ENCODE measurements around the gene TM9SF3. TPM values are rescaled to one million over a fixed set of nuclear protein-coding genes. Genes with fewer than 3 reads are reported as not detected.

The TM9SF3 gene
- total RNA-seq, 1 experiment from 2014 or later, result 79.3 TPM

DNA sequence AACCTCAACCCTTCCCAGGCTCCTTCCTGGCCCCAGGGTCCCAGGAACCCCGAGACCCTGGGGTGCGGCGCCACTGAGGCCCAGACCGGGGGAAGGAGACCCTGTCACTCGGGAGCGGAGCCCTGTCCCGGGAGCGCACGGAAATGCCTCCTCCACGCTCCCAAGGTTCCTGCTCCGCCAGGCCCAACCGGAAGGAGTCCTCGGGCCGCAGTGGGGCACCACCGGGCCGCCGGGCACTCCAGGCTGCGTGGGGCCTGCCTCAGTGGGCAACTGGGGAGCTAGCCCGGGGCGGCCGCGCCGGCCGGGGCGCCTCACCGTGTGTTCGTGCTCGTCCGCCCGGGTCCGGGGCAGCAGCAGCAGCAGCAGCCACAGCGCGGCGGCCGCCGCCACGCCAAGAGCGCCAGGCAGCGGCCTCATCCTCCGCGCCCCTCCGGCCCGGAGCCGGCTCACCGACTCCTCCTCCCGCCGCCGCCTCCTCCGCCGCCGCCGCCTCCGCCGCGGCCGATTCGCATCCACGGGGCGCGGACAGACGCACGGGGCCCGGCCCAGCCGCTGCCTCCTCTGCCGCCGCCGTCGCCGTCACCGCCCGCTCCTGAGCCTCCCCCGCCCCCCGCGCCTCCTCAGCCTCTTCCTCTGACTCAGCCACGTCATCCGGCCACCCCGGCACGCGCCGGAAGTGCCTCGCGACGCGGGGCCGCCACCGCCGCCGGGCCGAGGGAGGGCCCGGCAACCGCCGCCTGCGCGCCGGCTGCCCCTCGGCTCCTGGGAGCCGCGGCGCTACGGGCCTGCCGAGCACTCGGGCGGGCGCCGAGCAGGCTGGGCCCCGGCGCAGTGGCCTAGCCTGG lies at the start of gene TM9SF3 (continued):
- peak; percentile 2; the same call in 1 of the 2 replicates for TF ChIP-seq MAX (IDR thresholded peaks at IDR 0.05)
- TF ChIP-seq YY1 (IDR thresholded peaks at IDR 0.05; ENCODE audit: extremely low read depth, insufficient replicate concordance, low read depth, low read length), result peak; percentile 27
- no peak for TF ChIP-seq EZH2 (IDR thresholded peaks at IDR 0.05)
- peak; percentile 27 for TF ChIP-seq TCF7L2 (IDR thresholded peaks at IDR 0.05; ENCODE audit: borderline replicate concordance, extremely low read depth, insufficient read depth, insufficient read length)

GRCh38 chr10:96636551-96636950 lies 49.7 kb upstream of the TM9SF3 start:
- no peak overlapping the region for H3K4me3 ChIP-seq (replicated peaks in 1 of 2; ENCODE audit: low read depth in 1 of 2, low read length in 2 of 2)
- H3K9me3 ChIP-seq (ENCODE audit: control insufficient read depth in 1 of 2, insufficient read depth in 1 of 2, low read depth in 1 of 2, low read length in 2 of 2), result no peaks in the 10 kb centered on the region
- ChIA-PET CTCF (interaction anchor here (0.6 kb wide), 1 partner anchor 146 kb away, joined by 3 read pairs; no protein-coding TSS in a partner anchor), RAD21 (ENCODE audit: low non-redundant PET in 1 of 2, low total read pairs in 2 of 2, uncharacterized antibody in 2 of 2, unreplicated experiment in 2 of 2) (no interaction called here), POLR2A (no interaction called here)
- no peak overlapping the region for H2AFZ ChIP-seq (ENCODE audit: low read depth, low read length, poor library complexity, severe bottlenecking)
- no peak for DNase-seq (ENCODE audit: low read depth, low spot score)
- no peaks in the 10 kb centered on the region for H4K20me1 ChIP-seq (ENCODE audit: insufficient read depth)
- H3K4me1 ChIP-seq (ENCODE audit: control insufficient read depth in 1 of 2, insufficient read depth in 2 of 2, low read length in 2 of 2), result peaks cover 3 to 11% of the 10 kb centered on the region in 2 experiments; a peak in 3 of 4 replicates
- H3K79me2 ChIP-seq (ENCODE audit: insufficient read depth, low read length), result no peaks in the 10 kb centered on the region
- BruUV-seq (replicated peaks), result no TSS peak
- H3K4me2 ChIP-seq (ENCODE audit: low read length), result no peak overlapping the region
- H3K27me3 ChIP-seq (ENCODE audit: insufficient read depth, low read length), result no peaks in the 10 kb centered on the region
- ATAC-seq, result no peak
- H3K27ac ChIP-seq (ENCODE audit: low read depth, low read length), result no peak overlapping the region
- no peaks in the 10 kb centered on the region for H3K36me3 ChIP-seq (ENCODE audit: control insufficient read depth in 1 of 2, insufficient read depth in 2 of 2, low read length in 2 of 2)
- no peak for TF ChIP-seq EZH2 (IDR thresholded peaks at IDR 0.05)
- TF ChIP-seq JUND (IDR thresholded peaks at IDR 0.05), result no peak
- no peak for TF ChIP-seq SIN3A (IDR thresholded peaks at IDR 0.05; ENCODE audit: low read depth)
- no peak for TF ChIP-seq ELF1 (IDR thresholded peaks at IDR 0.05; ENCODE audit: borderline replicate concordance, low read depth)
- TF ChIP-seq SRF (IDR thresholded peaks at IDR 0.05; ENCODE audit: low read depth), result no peak
- TF ChIP-seq, protein P1, sequence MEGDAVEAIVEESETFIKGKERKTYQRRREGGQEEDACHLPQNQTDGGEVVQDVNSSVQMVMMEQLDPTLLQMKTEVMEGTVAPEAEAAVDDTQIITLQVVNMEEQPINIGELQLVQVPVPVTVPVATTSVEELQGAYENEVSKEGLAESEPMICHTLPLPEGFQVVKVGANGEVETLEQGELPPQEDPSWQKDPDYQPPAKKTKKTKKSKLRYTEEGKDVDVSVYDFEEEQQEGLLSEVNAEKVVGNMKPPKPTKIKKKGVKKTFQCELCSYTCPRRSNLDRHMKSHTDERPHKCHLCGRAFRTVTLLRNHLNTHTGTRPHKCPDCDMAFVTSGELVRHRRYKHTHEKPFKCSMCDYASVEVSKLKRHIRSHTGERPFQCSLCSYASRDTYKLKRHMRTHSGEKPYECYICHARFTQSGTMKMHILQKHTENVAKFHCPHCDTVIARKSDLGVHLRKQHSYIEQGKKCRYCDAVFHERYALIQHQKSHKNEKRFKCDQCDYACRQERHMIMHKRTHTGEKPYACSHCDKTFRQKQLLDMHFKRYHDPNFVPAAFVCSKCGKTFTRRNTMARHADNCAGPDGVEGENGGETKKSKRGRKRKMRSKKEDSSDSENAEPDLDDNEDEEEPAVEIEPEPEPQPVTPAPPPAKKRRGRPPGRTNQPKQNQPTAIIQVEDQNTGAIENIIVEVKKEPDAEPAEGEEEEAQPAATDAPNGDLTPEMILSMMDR (IDR thresholded peaks at IDR 0.05 in 2 of 3, conservative IDR thresholded peaks at IDR 0.05 in 1 of 3; ENCODE audit: borderline replicate concordance in 1 of 3, insufficient read depth in 1 of 3, low read depth in 2 of 3, low read length in 2 of 3), result no peak
- TF ChIP-seq TCF7L2 (IDR thresholded peaks at IDR 0.05; ENCODE audit: borderline replicate concordance, extremely low read depth, insufficient read depth, insufficient read length), result no peak
- no peak for TF ChIP-seq MAX (IDR thresholded peaks at IDR 0.05)
- no peak for TF ChIP-seq FOSL1 (IDR thresholded peaks at IDR 0.05; ENCODE audit: low read depth)
- no peak for TF ChIP-seq POLR2A (IDR thresholded peaks at IDR 0.05; ENCODE audit: borderline replicate concordance, extremely low read depth, insufficient read depth, insufficient read length)
- TF ChIP-seq SP1 (IDR thresholded peaks at IDR 0.05; ENCODE audit: low read depth), result no peak
- TF ChIP-seq CBX3 (IDR thresholded peaks at IDR 0.05; ENCODE audit: low read depth), result no peak
- H3K9ac ChIP-seq (ENCODE audit: low read length), result no peak overlapping the region
- H3K9me2 ChIP-seq (ENCODE audit: insufficient read depth), result no peaks in the 10 kb centered on the region
- intact Hi-C loops (cut with micrococcal nuclease), result no loop called here

Measured in HCT116 (cell line).